ENCODE measurements around the gene NFKB1.

NFKB1 gene

DNA sequence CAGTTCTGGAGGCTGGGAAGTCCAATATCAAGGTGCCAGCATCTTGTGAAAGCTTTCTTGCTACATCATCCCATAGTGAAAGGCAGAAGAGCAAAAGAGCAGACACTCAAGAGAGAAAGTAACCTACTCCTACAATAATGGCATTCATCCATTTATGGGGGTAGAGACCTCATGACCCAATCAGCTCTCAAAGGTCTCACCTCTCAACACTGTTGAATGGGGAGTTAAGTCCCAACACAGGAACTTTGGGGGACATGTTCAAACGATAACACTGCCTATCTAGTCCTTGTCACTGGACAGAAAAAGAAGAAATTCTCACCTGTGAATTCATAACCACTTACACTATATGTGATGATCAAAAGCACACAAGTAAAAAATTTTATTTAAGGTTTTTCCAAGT is 6.6 kb upstream of the NFKB1 start:
- DNase-seq, result no peak
- no peaks in the 10 kb centered on the region for H3K9me3 ChIP-seq
- H3K36me3 ChIP-seq, result no peaks in the 10 kb centered on the region
- TF ChIP-seq, protein P1, sequence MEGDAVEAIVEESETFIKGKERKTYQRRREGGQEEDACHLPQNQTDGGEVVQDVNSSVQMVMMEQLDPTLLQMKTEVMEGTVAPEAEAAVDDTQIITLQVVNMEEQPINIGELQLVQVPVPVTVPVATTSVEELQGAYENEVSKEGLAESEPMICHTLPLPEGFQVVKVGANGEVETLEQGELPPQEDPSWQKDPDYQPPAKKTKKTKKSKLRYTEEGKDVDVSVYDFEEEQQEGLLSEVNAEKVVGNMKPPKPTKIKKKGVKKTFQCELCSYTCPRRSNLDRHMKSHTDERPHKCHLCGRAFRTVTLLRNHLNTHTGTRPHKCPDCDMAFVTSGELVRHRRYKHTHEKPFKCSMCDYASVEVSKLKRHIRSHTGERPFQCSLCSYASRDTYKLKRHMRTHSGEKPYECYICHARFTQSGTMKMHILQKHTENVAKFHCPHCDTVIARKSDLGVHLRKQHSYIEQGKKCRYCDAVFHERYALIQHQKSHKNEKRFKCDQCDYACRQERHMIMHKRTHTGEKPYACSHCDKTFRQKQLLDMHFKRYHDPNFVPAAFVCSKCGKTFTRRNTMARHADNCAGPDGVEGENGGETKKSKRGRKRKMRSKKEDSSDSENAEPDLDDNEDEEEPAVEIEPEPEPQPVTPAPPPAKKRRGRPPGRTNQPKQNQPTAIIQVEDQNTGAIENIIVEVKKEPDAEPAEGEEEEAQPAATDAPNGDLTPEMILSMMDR (IDR thresholded peaks at IDR 0.05; ENCODE audit: low read depth, low read length), result no peak
- H3K4me1 ChIP-seq, result no peaks in the 10 kb centered on the region
- no peak overlapping the region for H3K4me3 ChIP-seq (ENCODE audit: low read depth, low read length)
- H3K27me3 ChIP-seq, result no peaks in the 10 kb centered on the region

DNA sequence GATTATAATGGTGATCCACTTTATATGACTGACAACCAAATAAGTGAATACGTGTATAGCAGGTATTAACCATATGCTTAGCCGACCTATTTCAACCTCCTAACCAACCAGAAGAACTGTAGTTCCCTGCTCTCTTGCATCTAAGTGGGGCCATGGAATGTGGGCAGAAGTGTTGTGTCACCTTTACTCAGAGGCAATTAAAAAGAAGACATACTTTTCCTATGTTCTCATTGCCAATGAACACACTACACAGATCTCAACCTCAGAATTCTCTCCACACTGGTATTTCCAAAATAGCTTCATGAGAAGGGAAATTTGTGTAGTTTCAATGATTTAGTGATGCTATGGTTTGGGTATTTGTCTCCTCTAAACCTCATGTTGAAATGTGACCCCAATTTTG is 3.2 kb upstream of the NFKB1 start:
- H3K36me3 ChIP-seq, result no peaks in the 10 kb centered on the region
- TF ChIP-seq, protein P1 (IDR thresholded peaks at IDR 0.05; ENCODE audit: low read depth, low read length), result no peak
- no peaks in the 10 kb centered on the region for H3K27me3 ChIP-seq
- H3K9me3 ChIP-seq, result no peaks in the 10 kb centered on the region
- no peak for DNase-seq
- no peaks in the 10 kb centered on the region for H3K4me1 ChIP-seq
- no peak overlapping the region for H3K4me3 ChIP-seq (ENCODE audit: low read depth, low read length)

DNA sequence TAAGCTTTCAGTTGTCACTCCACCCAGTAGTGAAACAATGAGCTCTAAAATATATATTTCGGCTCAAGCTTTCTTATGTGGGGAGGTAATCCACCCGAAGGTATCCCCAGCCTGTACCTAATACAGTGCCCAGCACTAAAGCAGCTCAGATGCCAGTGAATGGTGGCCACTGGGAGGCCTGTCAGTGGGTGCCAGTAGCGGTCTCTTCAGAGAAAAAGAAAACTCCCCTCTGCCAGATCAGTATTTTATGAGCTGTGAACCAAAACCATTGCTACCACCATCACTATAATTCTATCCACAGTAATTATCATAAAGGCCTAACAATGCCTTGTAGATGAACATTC is 835 bp upstream of the NFKB1 start:
- Histone ChIP-seq H3K9me3 (no peaks in the 10 kb centered on the region), H3K4me1 (no peaks in the 10 kb centered on the region), H3K27me3 (no peaks in the 10 kb centered on the region), H3K4me3 (ENCODE audit: low read depth, low read length) (peak overlapping the region; percentile 70), H3K36me3 (no peaks in the 10 kb centered on the region)
- TF ChIP-seq, protein P1 (IDR thresholded peaks at IDR 0.05; ENCODE audit: low read depth, low read length), result 0 out of 2 replicates have a peak, but pooled peaks have one; percentile 5
- DNase-seq, result peak; percentile 22

DNA sequence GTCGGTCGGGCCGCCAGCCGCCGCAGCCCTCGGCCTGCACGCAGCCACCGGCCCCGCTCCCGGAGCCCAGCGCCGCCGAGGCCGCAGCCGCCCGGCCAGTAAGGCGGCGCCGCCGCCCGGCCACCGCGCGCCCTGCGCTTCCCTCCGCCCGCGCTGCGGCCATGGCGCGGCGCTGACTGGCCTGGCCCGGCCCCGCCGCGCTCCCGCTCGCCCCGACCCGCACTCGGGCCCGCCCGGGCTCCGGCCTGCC is 213 bp downstream of the NFKB1 start:
- Histone ChIP-seq H3K4me3 (ENCODE audit: low read depth, low read length) (peak overlapping the region; percentile 93), H3K27me3 (no peaks in the 10 kb centered on the region), H3K4me1 (no peaks in the 10 kb centered on the region), H3K36me3 (no peaks in the 10 kb centered on the region), H3K9me3 (no peaks in the 10 kb centered on the region)
- DNase-seq, result no peak
- TF ChIP-seq, protein P1 (IDR thresholded peaks at IDR 0.05; ENCODE audit: low read depth, low read length), result no peak

DNA sequence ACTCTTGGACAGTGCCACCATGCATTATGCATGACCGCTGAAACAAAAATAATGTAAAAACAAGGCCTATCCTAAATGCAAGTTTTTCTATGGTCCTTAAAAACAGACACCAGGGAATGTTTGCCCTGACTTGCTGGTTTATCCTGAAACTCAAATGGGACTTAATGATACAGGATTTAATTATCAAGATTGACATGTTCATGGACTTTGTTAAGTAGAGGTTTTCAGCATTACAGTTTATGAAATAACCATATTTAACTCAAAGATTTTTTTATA is 1.3 kb downstream of the NFKB1 start:
- H3K27me3 ChIP-seq, result no peaks in the 10 kb centered on the region
- TF ChIP-seq, protein P1 (IDR thresholded peaks at IDR 0.05; ENCODE audit: low read depth, low read length), result no peak
- no peaks in the 10 kb centered on the region for H3K9me3 ChIP-seq
- peak overlapping the region; percentile 93 for H3K4me3 ChIP-seq (ENCODE audit: low read depth, low read length)
- DNase-seq, result no peak
- H3K36me3 ChIP-seq, result no peaks in the 10 kb centered on the region
- H3K4me1 ChIP-seq, result no peaks in the 10 kb centered on the region

DNA sequence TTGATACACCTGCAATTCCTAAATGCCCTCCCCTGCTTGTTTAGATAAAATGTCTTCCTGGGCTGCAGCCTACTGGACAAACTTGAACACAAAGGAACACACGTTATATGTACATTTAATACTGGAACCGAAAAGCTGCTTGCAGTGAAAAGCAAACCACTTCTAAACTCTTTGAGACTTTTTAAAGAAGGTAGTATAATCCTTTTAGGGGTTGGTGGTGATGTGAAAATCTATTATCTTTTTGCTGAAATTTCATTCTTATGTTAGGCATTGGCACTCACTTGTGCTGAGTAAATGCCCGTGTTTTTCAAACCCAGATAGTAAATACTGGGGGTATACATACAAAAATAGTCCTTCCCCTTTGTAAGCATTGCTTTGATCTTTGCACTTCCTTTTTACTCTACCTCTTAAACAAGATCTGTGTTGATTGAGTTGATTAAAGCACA is 2.2 kb downstream of the NFKB1 start:
- Histone ChIP-seq H3K4me1 (no peaks in the 10 kb centered on the region), H3K27me3 (no peaks in the 10 kb centered on the region), H3K9me3 (no peaks in the 10 kb centered on the region), H3K36me3 (no peaks in the 10 kb centered on the region), H3K4me3 (ENCODE audit: low read depth, low read length) (peak overlapping the region; percentile 93)
- TF ChIP-seq, protein P1 (IDR thresholded peaks at IDR 0.05; ENCODE audit: low read depth, low read length), result no peak
- DNase-seq, result no peak

Data from BE2C (cell line).